ENCODE measurements around the gene ITK. TPM values are rescaled to one million over a fixed set of nuclear protein-coding genes. Genes with fewer than 3 reads are reported as not detected.
A peak's percentile ranks its signal among the peaks of the same experiment; 100 is the strongest.

ITK gene
- total RNA-seq, 3 donors from 2014 or later (not counting 1 experiment from before 2014, with no cell fraction given) = 153 to 188 (median 186) TPM

DNA sequence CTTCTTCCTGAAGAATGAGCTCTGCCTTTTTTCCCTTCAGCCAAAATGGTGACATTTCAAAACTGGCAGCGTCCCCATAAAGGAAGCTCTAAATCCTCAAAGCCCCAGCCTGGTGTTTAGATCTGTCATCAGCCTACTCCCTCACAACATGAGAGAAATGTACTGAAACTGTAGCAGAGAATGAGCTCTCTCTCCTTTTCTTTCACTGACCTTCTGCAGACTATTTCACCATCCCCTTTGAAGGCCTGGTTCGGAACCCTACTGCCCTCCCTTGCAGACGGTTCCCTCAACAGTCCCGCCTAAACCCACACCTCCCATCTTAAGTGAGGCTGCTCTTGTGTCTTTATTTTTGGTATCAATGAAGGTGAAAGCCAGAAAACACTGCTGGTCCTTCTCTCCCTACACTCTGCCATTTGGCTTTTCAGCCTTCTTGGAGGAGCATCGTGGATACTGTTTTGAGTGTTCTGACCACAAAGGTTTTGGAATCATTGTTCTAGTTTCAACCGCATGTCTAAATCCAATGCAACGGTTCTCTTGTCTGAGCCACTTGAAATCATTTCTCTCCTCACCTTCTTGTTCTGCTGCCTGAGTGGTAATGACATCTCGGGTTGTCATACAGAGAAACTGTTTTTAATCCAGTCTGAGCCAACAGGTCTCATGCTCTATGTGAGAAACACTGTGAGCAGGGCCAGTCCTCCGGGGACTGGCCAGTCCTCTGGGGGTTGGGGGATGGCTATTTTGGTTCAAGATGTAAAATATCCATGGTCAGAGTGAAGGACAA lies 39.0 kb downstream of the ITK start:
- no peak overlapping the region for H3K27ac ChIP-seq (ENCODE audit: low read length)
- intact Hi-C loops (cut with micrococcal nuclease) = no loop called here
- H3K9me3 Mint-ChIP-seq = no peaks in the 10 kb centered on the region
- H3K4me1 Mint-ChIP-seq = peaks cover 68 to 70% of the 10 kb centered on the region in 2 donors
- peak overlapping the region; percentile 76 for H3K27ac Mint-ChIP-seq
- peaks cover 61% of the 10 kb centered on the region for H3K4me1 ChIP-seq (ENCODE audit: control insufficient read depth, insufficient read depth, low read length)
- DNase-seq (no peak), ATAC-seq (no peak)
- H3K9me3 ChIP-seq (ENCODE audit: control insufficient read depth, insufficient read depth, low read length) = no peaks in the 10 kb centered on the region
- no peak overlapping the region for H3K4me3 Mint-ChIP-seq
- H3K36me3 ChIP-seq (ENCODE audit: control insufficient read depth, insufficient read depth, low read length) = peaks cover 60% of the 10 kb centered on the region
- H3K36me3 Mint-ChIP-seq = peaks cover 33% of the 10 kb centered on the region
- no peaks in the 10 kb centered on the region for H3K27me3 ChIP-seq (ENCODE audit: control insufficient read depth, insufficient read depth, low read length)
- H3K4me3 ChIP-seq (ENCODE audit: low read length) = no peak overlapping the region
- no peak for TF ChIP-seq CTCF (IDR thresholded peaks at IDR 0.05)
- H3K27me3 Mint-ChIP-seq (ENCODE audit: low read depth in 2 of 2) = no peaks in the 10 kb centered on the region
- 71% methylated on average over 6 of the region's 9 CpGs for WGBS (ENCODE audit: insufficient coverage)

DNA sequence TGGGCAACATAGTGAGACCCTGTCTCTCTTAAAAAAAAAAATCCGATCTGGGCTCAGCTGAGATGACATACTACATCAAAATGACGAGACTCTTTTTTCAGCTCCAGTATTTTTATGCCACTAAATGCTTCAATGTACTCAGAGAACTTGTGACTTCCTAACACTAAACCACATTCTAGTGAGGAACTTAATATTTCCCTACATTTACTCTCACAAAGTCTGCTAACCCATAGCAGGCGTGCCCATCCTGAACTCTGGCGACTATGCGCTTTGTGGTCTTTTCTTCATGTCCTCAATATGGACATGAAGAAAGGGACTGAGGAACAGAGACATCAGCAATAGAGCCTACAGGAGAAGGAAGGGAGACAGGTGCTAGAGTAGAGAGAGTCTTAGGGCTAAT lies 41.3 kb downstream of the ITK start:
- Histone ChIP-seq H3K36me3 (ENCODE audit: control insufficient read depth, insufficient read depth, low read length) (peaks cover 72% of the 10 kb centered on the region), H3K9me3 (ENCODE audit: control insufficient read depth, insufficient read depth, low read length) (no peaks in the 10 kb centered on the region), H3K27ac (ENCODE audit: low read length) (peak overlapping the region; percentile 36), H3K4me1 (ENCODE audit: control insufficient read depth, insufficient read depth, low read length) (peaks cover 38% of the 10 kb centered on the region), H3K27me3 (ENCODE audit: control insufficient read depth, insufficient read depth, low read length) (no peaks in the 10 kb centered on the region), H3K4me3 (ENCODE audit: low read length) (no peak overlapping the region)
- DNase-seq = peak in 1 of 2 donors; percentile 43
- H3K9me3 Mint-ChIP-seq = no peaks in the 10 kb centered on the region
- no peak for TF ChIP-seq CTCF (IDR thresholded peaks at IDR 0.05)
- peak overlapping the region; percentile 50 for H3K4me3 Mint-ChIP-seq
- H3K27ac Mint-ChIP-seq = peak overlapping the region; percentile 87 to 88
- peaks cover 47% of the 10 kb centered on the region for H3K36me3 Mint-ChIP-seq
- intact Hi-C loops (cut with micrococcal nuclease) = no loop called here
- no peaks in the 10 kb centered on the region for H3K27me3 Mint-ChIP-seq (ENCODE audit: low read depth in 2 of 2)
- WGBS (ENCODE audit: insufficient coverage) = 28% methylated on average over 5 of the region's 5 CpGs
- peak; percentile 22 to 48 (median 37) for ATAC-seq
- H3K4me1 Mint-ChIP-seq = peaks cover 51 to 54% of the 10 kb centered on the region in 2 donors

DNA sequence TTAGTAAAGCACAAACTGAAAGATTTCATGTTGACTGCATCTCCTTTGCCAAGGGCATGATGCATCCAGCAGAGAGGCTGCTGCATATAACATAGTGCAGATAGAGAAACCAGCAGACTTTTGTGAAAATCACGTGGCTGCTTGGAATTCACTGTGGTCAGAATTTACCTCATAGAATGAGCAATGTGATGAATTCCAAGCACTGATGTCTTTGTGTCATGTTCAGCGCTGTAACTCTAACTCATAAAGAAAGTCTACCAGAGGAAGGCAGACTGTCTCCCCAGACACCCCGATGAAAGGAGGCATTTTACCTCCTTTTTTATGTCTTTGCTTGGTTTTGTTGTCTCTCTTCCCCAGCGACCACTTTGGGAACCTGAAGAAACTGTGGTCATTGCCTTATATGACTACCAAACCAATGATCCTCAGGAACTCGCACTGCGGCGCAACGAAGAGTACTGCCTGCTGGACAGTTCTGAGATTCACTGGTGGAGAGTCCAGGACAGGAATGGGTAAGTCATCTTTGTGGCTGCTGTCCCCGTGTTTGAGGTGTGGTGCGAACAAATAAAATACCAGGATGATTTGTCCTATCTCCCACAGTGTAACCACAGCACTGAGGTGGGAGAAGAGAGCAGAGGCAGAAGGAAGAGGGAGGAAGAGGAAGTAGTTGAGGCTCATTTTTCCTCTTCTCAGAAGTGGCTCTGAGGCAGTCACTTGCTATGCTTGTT lies 42.0 kb downstream of the ITK start:
- no peaks in the 10 kb centered on the region for H3K9me3 ChIP-seq (ENCODE audit: control insufficient read depth, insufficient read depth, low read length)
- Mint-ChIP-seq H3K9me3 (no peaks in the 10 kb centered on the region), H3K36me3 (peaks cover 45% of the 10 kb centered on the region), H3K4me1 (peaks cover 46 to 47% of the 10 kb centered on the region in 2 donors), H3K4me3 (peak overlapping the region; percentile 50), H3K27me3 (ENCODE audit: low read depth in 2 of 2) (no peaks in the 10 kb centered on the region), H3K27ac (peak overlapping the region; percentile 87 to 88)
- peaks cover 31% of the 10 kb centered on the region for H3K4me1 ChIP-seq (ENCODE audit: control insufficient read depth, insufficient read depth, low read length)
- intact Hi-C loops (cut with micrococcal nuclease) = no loop called here
- peak; percentile 56 to 76 (median 69) for ATAC-seq
- no peak overlapping the region for H3K4me3 ChIP-seq (ENCODE audit: low read length)
- 62% methylated on average over 10 of the region's 10 CpGs for WGBS (ENCODE audit: insufficient coverage)
- H3K36me3 ChIP-seq (ENCODE audit: control insufficient read depth, insufficient read depth, low read length) = peaks cover 70% of the 10 kb centered on the region
- H3K27me3 ChIP-seq (ENCODE audit: control insufficient read depth, insufficient read depth, low read length) = no peaks in the 10 kb centered on the region
- H3K27ac ChIP-seq (ENCODE audit: low read length) = peak overlapping the region; percentile 36
- DNase-seq = peak in 1 of 2 donors; percentile 82
- TF ChIP-seq CTCF (IDR thresholded peaks at IDR 0.05) = no peak

Measured in natural killer cell (primary cell).